GM21528 (cell line): Measurements from ENCODE around the gene CD44.
A peak's percentile ranks its signal among the peaks of the same experiment; 100 is the strongest.
"Not testable (repeated sequence)": the region's sequence is repeated elsewhere in the genome, so short reads cannot be mapped to it uniquely, and the experiment has no call there.

Source experiments
- ATAC-seq: cut with Tn5 transposase; IDR thresholded peaks from one replicate; pipeline ENCODE4 v1.9.1; 2021; ENCODE audit warnings: mild to moderate bottlenecking, moderate library complexity; ENCODE audit not compliant: unreplicated experiment, low FRiP score

The CD44 gene

GRCh38 chr11:35138943-35139721 is at the start of gene CD44:
TSS of gene CD44 (plus strand) at chr11:35139171. CDS start at chr11:35139304, 133 bp downstream.
- ATAC-seq, result peak; percentile 37

GRCh38 chr11:35089666-35090065 is 49.3 kb upstream of the CD44 start:
- peak; percentile 63 for ATAC-seq

GRCh38 chr11:35090125-35090524 is 48.8 kb upstream of the CD44 start:
- peak; percentile 25 for ATAC-seq

GRCh38 chr11:35090991-35091390 is 48.0 kb upstream of the CD44 start:
- not testable (repeated sequence) for ATAC-seq

GRCh38 chr11:35096723-35097122 is 42.2 kb upstream of the CD44 start:
- no peak for ATAC-seq

- ATAC-seq, result no peak
Measured at GRCh38 chr11:35097814-35098455, 41.0 kb upstream of the CD44 start.

- no peak for ATAC-seq
Measured at GRCh38 chr11:35098855-35099254, 40.1 kb upstream of the CD44 start.

- no peak for ATAC-seq
Measured at GRCh38 chr11:35099278-35100012, 39.5 kb upstream of the CD44 start.

- ATAC-seq, result no peak
Measured at GRCh38 chr11:35100013-35100383, 39.0 kb upstream of the CD44 start.

GRCh38 chr11:35101223-35101622 is 37.7 kb upstream of the CD44 start:
- no peak for ATAC-seq

GRCh38 chr11:35102267-35102666 is 36.7 kb upstream of the CD44 start:
- ATAC-seq, result no peak

- ATAC-seq, result no peak
Measured at GRCh38 chr11:35103366-35104208, 35.4 kb upstream of the CD44 start.

GRCh38 chr11:35104655-35105054 is 34.3 kb upstream of the CD44 start:
- no peak for ATAC-seq

- no peak for ATAC-seq
Measured at GRCh38 chr11:35105319-35106079, 33.5 kb upstream of the CD44 start.

GRCh38 chr11:35106595-35106994 is 32.4 kb upstream of the CD44 start:
- peak; percentile 81 for ATAC-seq

- ATAC-seq, result no peak
Measured at GRCh38 chr11:35107861-35108260, 31.1 kb upstream of the CD44 start.

- ATAC-seq, result not testable (repeated sequence)
Measured at GRCh38 chr11:35108336-35108735, 30.6 kb upstream of the CD44 start.

- no peak for ATAC-seq
Measured at GRCh38 chr11:35109041-35109440, 29.9 kb upstream of the CD44 start.

GRCh38 chr11:35109827-35110226 is 29.1 kb upstream of the CD44 start:
- no peak for ATAC-seq
